GM21786 (cell line): ENCODE measurements around the gene SNCG.
"Not testable (repeated sequence)": the region's sequence is repeated elsewhere in the genome, so short reads cannot be mapped to it uniquely, and the experiment has no call there.

Experiments
- ATAC-seq: cut with Tn5 transposase; IDR thresholded peaks from one replicate; pipeline ENCODE4 v1.9.1; 2021; ENCODE audit not compliant: unreplicated experiment

The SNCG gene

GRCh38 chr10:86974484-86974883 is 16.1 kb downstream of the SNCG start:
- ATAC-seq: no peak

DNA sequence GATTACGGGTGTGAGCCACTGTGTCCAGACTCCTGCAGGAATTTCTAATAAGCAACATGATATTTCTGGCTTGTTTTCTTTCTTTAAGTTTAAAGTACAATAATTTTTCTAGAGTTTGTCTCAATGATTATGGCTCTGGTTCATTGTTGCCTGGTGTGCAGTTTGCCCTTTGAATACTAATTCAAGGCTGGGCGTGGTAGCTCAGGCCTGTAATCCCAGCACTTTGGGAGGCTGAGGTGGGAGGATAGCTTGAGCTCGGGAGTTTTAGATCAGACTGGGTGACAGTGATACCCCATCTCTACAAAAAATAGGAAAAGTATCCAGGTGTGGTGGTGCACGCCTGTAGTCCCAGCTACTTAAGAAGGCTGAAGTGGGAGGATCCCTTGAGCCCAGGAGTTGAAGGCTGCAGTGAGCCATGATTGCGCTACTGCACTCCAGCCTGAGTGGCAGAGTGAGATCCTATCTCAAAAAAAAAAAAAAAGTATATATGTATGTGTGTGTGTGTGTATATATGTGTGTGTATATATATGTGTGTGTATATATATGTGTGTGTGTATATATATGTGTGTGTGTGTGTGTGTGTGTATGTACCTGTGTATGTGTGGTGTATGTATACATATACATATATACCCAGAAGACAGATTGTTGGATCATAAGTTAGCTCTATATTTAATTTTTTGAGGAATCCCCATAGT is 18.1 kb downstream of the SNCG start:
- no peak for ATAC-seq

GRCh38 chr10:86978457-86978856 is 20.1 kb downstream of the SNCG start:
- ATAC-seq: not testable (repeated sequence)

DNA sequence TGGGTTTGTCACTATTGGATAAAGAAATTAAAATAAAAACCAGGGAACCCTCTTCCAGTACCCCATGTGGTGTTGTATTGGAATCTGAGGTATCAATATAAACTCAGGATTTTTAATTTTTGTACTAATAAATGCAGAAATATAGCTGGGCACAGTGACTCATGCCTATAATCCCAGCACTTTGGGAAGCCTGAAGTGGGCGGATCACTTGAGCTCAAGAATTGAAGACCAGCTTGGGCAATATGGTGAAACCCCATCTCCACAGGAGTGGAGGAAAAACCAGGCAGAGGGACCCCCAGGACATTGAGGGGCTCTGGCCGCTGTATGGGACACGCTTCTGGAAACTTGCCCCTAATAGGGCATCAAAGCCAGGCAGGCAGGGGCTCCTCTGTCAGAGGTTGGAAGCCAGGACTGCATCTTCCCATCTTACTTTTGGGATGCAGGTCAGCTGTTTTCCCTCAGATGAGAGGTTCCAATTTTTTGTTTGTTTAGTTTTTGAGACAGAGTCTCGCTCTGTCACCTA is 21.0 kb downstream of the SNCG start:
- no peak for ATAC-seq

DNA sequence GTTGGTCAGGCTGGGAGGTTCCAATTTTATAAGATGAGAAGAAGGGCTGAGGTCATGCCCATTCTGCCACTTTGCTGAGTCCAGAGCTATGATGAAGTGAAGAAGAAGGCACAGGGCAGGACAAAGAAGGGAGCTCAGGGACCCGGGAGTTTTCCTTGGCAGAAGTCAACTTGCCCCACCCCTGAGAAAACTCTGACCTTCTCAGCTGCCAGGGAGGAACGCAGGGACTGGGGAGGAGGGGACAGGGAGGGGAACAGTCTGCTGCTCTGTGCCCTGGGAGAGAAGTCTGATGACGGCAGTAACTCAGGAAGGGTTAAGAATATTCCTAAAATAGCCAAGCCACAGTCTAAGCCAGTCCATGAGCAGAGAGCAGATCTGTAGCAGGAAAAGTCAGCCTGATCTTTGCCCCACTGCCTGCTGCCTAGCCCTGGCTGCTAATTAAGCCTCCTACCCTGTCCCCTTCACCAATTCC is 21.6 kb downstream of the SNCG start:
- no peak for ATAC-seq

DNA sequence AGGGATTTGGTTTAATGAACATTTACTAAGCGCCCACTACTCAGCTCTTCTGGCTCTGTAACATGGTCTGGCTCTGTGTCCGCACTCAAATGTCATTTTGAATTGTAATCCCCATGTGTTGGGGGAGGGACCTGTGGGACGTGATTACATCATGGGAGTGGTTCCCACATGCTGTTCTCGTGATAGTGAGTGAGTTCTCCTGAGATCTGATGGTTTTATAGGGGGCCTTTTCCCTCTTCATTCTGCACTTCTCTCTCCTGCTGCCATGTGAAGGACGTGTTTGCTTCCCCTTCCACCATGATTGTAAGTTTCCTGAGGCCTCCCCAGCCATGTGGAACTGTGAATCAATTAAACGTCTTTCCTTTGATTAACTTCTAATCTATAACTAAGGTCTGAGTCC is 22.6 kb downstream of the SNCG start:
- not testable (repeated sequence) for ATAC-seq

DNA sequence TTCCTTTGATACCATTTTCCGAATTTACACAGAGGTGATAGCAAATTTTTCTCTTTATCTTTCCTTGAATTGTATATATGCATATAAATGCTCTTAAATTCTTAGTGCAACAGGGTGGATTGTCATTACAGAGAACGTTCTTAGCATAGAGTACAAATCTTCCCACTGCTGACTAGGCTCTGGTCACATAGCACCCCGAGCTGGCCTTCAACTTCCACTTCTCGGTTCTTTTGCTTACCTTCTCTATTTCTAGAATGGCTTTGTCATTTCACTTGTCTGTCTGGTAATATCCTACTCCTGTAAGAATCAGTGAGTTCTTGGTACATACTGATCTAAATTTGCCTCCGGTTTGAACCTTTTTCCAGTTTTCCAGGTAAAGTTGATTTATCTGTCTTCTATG is 23.3 kb downstream of the SNCG start:
- no peak for ATAC-seq

DNA sequence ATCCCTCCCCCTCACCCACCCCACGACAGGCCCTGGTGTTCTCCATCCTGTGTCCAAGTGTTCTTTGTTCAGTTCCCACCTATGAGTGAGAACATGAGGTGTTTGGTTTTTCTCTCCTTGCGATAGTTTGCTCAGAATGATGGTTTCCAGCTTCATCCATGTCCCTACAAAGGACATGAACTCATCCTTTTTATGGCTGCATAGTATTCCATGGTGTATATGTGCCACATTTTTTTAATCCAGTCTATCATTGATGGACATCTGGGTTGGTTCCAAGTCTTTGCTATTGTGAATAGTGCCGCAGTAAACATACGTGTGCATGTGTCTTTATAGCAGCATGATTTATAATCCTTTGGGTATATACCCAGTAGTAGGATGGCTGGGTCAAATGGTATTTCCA is 26.1 kb downstream of the SNCG start:
- not testable (repeated sequence) for ATAC-seq

DNA sequence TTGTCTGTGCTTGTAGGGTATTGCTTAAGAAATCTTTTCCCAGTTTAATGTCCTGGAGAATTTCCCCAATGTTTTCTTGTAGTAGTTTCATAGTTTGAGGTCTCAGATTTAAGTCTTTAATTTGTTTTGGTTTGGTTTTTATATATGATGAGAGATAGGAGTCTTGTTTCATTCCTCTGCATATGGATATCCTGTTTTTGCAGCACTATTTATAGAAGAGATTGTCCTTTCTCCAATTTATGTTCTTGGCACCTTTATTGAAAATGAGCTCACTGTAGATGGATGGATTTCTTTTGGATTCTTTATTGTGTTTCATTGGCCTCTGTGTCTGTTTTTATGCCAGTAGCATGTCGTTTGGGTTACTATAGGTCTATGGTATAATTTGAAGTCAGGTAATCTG is 30.1 kb downstream of the SNCG start:
- ATAC-seq: no peak

DNA sequence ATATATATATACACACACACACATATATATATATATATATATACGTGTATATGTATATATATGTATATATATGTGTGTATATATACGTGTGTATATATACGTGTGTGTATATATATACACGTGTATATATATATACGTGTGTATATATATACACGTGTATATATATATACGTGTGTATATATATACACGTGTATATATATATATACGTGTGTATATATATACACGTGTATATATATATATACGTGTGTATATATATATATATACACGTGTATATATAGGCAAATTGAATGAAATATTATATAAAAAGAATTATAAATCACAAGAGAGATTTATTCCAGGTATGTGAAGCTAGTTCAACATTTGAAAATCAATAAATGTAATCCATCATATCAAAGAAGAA is 33.0 kb downstream of the SNCG start:
- ATAC-seq: not testable (repeated sequence)

- ATAC-seq: no peak
Measured at GRCh38 chr10:86992456-86992855, 34.1 kb downstream of the SNCG start.

- no peak for ATAC-seq
Measured at GRCh38 chr10:86992929-86993328, 34.5 kb downstream of the SNCG start.

- ATAC-seq: not testable (repeated sequence)
Measured at GRCh38 chr10:86999802-87000403, 41.5 kb downstream of the SNCG start.

DNA sequence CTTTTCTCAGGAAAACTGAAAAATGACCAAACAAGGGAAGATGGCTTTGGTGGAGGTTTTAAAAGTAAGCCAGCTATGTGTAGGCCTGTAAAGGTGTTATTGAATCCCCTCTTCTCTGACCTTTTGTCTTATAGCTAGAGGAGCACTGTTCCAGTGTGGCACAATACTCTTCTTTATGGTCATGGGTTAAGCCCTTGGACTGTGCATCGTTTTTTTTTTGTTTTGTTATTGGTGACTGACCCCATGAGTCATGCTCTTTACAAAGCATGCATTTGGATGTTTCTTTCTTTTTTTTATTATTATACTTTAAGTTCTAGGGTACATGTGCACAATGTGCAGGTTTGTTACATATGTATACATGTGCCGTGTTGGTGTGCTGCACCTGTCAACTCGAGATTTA is 42.1 kb downstream of the SNCG start:
- no peak for ATAC-seq

GRCh38 chr10:87007124-87007523 is 48.7 kb downstream of the SNCG start:
- not testable (repeated sequence) for ATAC-seq

GRCh38 chr10:87007674-87008073 is 49.3 kb downstream of the SNCG start:
- not testable (repeated sequence) for ATAC-seq

GRCh38 chr10:87008303-87008702 is 49.9 kb downstream of the SNCG start:
- not testable (repeated sequence) for ATAC-seq

DNA sequence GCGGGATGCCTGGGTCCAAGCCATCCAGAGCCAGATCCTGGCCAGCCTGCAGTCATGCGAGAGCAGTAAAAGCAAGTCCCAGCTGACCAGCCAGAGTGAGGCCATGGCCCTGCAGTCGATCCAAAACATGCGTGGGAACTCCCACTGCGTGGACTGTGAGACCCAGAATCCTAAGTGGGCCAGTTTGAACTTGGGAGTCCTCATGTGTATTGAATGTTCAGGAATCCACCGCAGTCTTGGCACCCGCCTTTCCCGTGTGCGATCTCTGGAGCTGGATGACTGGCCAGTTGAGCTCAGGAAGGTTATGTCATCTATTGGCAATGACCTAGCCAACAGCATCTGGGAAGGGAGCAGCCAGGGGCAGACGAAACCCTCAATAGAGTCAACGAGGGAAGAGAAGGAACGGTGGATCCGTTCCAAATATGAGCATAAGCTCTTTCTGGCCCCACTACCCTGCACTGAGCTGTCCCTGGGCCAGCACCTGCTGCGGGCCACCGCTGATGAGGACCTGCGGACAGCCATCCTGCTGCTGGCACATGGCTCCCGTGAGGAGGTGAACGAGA is 50.8 kb downstream of the SNCG start:
- ATAC-seq: not testable (repeated sequence)
